HCT116 (cell line): ENCODE data around the gene ASB9. TPM values are rescaled to one million over a fixed set of nuclear protein-coding genes. Genes with fewer than 3 reads are reported as not detected.

Source experiments
- ATAC-seq: fragments of 200-7000 bp; cut with Tn5 transposase; 2 replicates; pipeline ENCODE4 v1.9.1; 2020; ENCODE audit warnings: mild to moderate bottlenecking, moderate library complexity
- BruUV-seq: library from RNA; stranded (reverse); fragments of 400-500 nt; replicated peaks from 2 replicates; lab custom pipeline; 2021; lab: Mats Ljungman, UMichigan
- CTCF ChIA-PET: fragments of 300-600 bp; sonication (Branson Sonifier 250); formaldehyde crosslinking; loops from one replicate; lab custom pipeline; 2021; ENCODE audit warnings: antibody characterized with exemption; lab: Charles Lee
- POLR2A ChIA-PET: fragments of 300-600, 350-600 bp; sonication (Branson Sonifier 250); formaldehyde crosslinking; loops from one replicate; lab custom pipeline; 2021; ENCODE audit warnings: antibody characterized with exemption; lab: Charles Lee
- RAD21 ChIA-PET, 2 experiments: fragments of 300-600 bp; sonication (Branson Sonifier 250); formaldehyde crosslinking; loops; one replicate each; lab custom pipeline; 2023; ENCODE audit warnings: low total read pairs in 2 of 2; ENCODE audit not compliant: uncharacterized antibody in 2 of 2, unreplicated experiment in 2 of 2, low non-redundant PET in 1 of 2; lab: Charles Lee
- DNase-seq: peaks from one replicate; pipeline ENCODE4 v3.0.0-alpha.2; 2010; ENCODE audit warnings: low read depth, low spot score
- H2AFZ ChIP-seq: fragments of 200-600 bp; shearing (Covaris generic), sonication (generic); 2 replicates; pipeline ENCODE4 v1.6.1; 2017; ENCODE audit warnings: low read depth, mixed run types, mixed read lengths, antibody characterized with exemption, low read length; ENCODE audit not compliant: poor library complexity, severe bottlenecking
- H3K27ac ChIP-seq: 2 replicates; pipeline ENCODE4 v1.5.1; 2012; ENCODE audit warnings: low read depth, low read length
- H3K27me3 ChIP-seq: fragments of 200-600 bp; sonication (generic); 2 replicates; pipeline ENCODE4 v1.6.1; 2016; ENCODE audit warnings: mixed run types, low read length, mixed read lengths; ENCODE audit not compliant: insufficient read depth
- H3K36me3 ChIP-seq, 2 experiments: fragments of 200-500 bp in 1 of 2; fragments of 200-600 bp in 1 of 2; sonication (Bioruptor generic) in 1 of 2; sonication (generic) in 1 of 2; 2 replicates each; pipeline versions ENCODE4 v1.5.1 to v1.6.1; 2014 to 2016; ENCODE audit warnings: low read length in 2 of 2, inconsistent platforms in 1 of 2, mixed read lengths in 1 of 2, mixed run types in 1 of 2; ENCODE audit not compliant: insufficient read depth in 2 of 2, control insufficient read depth in 1 of 2
- H3K4me1 ChIP-seq, 2 experiments: fragments of 200-600 bp in 1 of 2; sonication (generic) in 1 of 2; 2 replicates each; pipeline versions ENCODE4 v1.5.1 to v1.6.1; 2012 to 2017; ENCODE audit warnings: low read length in 2 of 2, inconsistent platforms in 1 of 2, mild to moderate bottlenecking in 1 of 2, mixed read lengths in 1 of 2, mixed run types in 1 of 2, moderate library complexity in 1 of 2; ENCODE audit not compliant: insufficient read depth in 2 of 2, control insufficient read depth in 1 of 2
- H3K4me2 ChIP-seq: fragments of 200-600 bp; sonication (generic); 2 replicates; pipeline ENCODE4 v1.6.1; 2017; ENCODE audit warnings: mixed run types, low read length, mixed read lengths
- H3K4me3 ChIP-seq, 2 experiments: fragments of 200-600 bp in 1 of 2; sonication (generic) in 1 of 2; replicated peaks in 1 of 2; 2 replicates each; pipeline ENCODE4 v1.5.1; 2011 to 2016; ENCODE audit warnings: low read length in 2 of 2, control low read depth in 1 of 2, low read depth in 1 of 2, mild to moderate bottlenecking in 1 of 2, mixed read lengths in 1 of 2, mixed run types in 1 of 2
- H3K79me2 ChIP-seq: fragments of 200-600 bp; sonication (generic); 2 replicates; pipeline ENCODE4 v1.6.1; 2017; ENCODE audit warnings: mild to moderate bottlenecking, mixed run types, low read length, moderate library complexity, mixed read lengths; ENCODE audit not compliant: insufficient read depth
- H3K9ac ChIP-seq: fragments of 200-600 bp; sonication (generic); 2 replicates; pipeline ENCODE4 v1.6.1; 2016; ENCODE audit warnings: low read length, mixed read lengths
- H3K9me2 ChIP-seq: fragments of 200-600 bp; sonication (generic), shearing (Covaris generic); 2 replicates; pipeline ENCODE4 v1.6.1; 2017; ENCODE audit warnings: mixed run types, mild to moderate bottlenecking, moderate library complexity; ENCODE audit not compliant: insufficient read depth
- H3K9me3 ChIP-seq, 2 experiments: fragments of 200-500 bp in 1 of 2; fragments of 200-600 bp in 1 of 2; sonication (Bioruptor generic) in 1 of 2; sonication (generic) in 1 of 2; 2 replicates each; pipeline ENCODE4 v1.6.1; 2014 to 2017; ENCODE audit warnings: low read length in 2 of 2, mixed read lengths in 2 of 2, inconsistent platforms in 1 of 2, low read depth in 1 of 2, mild to moderate bottlenecking in 1 of 2, mixed run types in 1 of 2, moderate library complexity in 1 of 2; ENCODE audit not compliant: control insufficient read depth in 1 of 2, insufficient read depth in 1 of 2
- H4K20me1 ChIP-seq: fragments of 200-600 bp; sonication (generic), shearing (Covaris generic); 2 replicates; pipeline ENCODE4 v1.6.1; 2017; ENCODE audit warnings: mixed run types, mild to moderate bottlenecking, moderate library complexity; ENCODE audit not compliant: insufficient read depth
- CBX3 ChIP-seq: IDR thresholded peaks from 2 replicates; pipeline ENCODE4 v1.6.1; 2012; ENCODE audit warnings: low read depth
- CTCF ChIP-seq, 3 experiments: fragments of 200-600 bp in 1 of 3; sonication (generic) in 1 of 3; IDR thresholded peaks in 2 of 3; conservative IDR thresholded peaks in 1 of 3; 2 replicates each; pipeline ENCODE4 v1.5.1; 2012 to 2017; ENCODE audit warnings: low read depth in 2 of 3, low read length in 2 of 3, antibody characterized with exemption in 1 of 3, borderline replicate concordance in 1 of 3, control low read depth in 1 of 3, mild to moderate bottlenecking in 1 of 3, mixed read lengths in 1 of 3, mixed run types in 1 of 3, moderate library complexity in 1 of 3; ENCODE audit not compliant: insufficient read depth in 1 of 3
- EGR1 ChIP-seq: IDR thresholded peaks from 2 replicates; pipeline ENCODE4 v1.6.1; 2012; ENCODE audit warnings: low read depth
- ELF1 ChIP-seq: IDR thresholded peaks from 2 replicates; pipeline ENCODE4 v1.6.1; 2012; ENCODE audit warnings: low read depth, borderline replicate concordance
- EZH2 ChIP-seq: fragments of 200-600 bp; sonication (generic); IDR thresholded peaks from 2 replicates; pipeline ENCODE4 v1.6.1; 2017; ENCODE audit warnings: antibody characterized with exemption, mixed run types
- JUND ChIP-seq: IDR thresholded peaks from 2 replicates; pipeline ENCODE4 v1.6.1; 2012
- POLR2A ChIP-seq: IDR thresholded peaks from 2 replicates; pipeline ENCODE4 v1.7.0; 2011; ENCODE audit warnings: borderline replicate concordance; ENCODE audit not compliant: insufficient read depth, insufficient read length; ENCODE audit errors: extremely low read depth
- POLR2AphosphoS5 ChIP-seq: IDR thresholded peaks from 2 replicates; pipeline ENCODE4 v1.6.1; 2011; ENCODE audit warnings: mild to moderate bottlenecking, low read depth, low read length, moderate library complexity
- YY1 ChIP-seq: IDR thresholded peaks from 2 replicates; pipeline ENCODE4 v1.6.1; 2011; ENCODE audit warnings: low read length, low read depth, moderate library complexity, mild to moderate bottlenecking; ENCODE audit not compliant: insufficient replicate concordance; ENCODE audit errors: extremely low read depth
- ZFX ChIP-seq: fragments of 450-650 bp; IDR thresholded peaks from 2 replicates; pipeline ENCODE4 v1.6.1; 2017
- intact Hi-C: fragments of 100-400 bp; cut with micrococcal nuclease; formaldehyde crosslinking; loops from 2 replicates; pipeline ENCODE4 v1.10.0; 2022
- total RNA-seq: library from RNA; stranded (reverse); gene quantifications from one replicate; pipeline ENCODE4 v1.2.1, GENCODE V29; 2021; ENCODE audit not compliant: unreplicated experiment
- TF ChIP-seq, protein P1 (sequence below): IDR thresholded peaks from 2 replicates; pipeline ENCODE4 v1.6.1; 2012; ENCODE audit warnings: low read depth

Gene ASB9
- total RNA-seq, 1 experiment from 2014 or later: 2.9 TPM

GRCh38 chrX:15298780-15299179 lies 28.9 kb upstream of the ASB9 start:
- TF ChIP-seq, protein P1, sequence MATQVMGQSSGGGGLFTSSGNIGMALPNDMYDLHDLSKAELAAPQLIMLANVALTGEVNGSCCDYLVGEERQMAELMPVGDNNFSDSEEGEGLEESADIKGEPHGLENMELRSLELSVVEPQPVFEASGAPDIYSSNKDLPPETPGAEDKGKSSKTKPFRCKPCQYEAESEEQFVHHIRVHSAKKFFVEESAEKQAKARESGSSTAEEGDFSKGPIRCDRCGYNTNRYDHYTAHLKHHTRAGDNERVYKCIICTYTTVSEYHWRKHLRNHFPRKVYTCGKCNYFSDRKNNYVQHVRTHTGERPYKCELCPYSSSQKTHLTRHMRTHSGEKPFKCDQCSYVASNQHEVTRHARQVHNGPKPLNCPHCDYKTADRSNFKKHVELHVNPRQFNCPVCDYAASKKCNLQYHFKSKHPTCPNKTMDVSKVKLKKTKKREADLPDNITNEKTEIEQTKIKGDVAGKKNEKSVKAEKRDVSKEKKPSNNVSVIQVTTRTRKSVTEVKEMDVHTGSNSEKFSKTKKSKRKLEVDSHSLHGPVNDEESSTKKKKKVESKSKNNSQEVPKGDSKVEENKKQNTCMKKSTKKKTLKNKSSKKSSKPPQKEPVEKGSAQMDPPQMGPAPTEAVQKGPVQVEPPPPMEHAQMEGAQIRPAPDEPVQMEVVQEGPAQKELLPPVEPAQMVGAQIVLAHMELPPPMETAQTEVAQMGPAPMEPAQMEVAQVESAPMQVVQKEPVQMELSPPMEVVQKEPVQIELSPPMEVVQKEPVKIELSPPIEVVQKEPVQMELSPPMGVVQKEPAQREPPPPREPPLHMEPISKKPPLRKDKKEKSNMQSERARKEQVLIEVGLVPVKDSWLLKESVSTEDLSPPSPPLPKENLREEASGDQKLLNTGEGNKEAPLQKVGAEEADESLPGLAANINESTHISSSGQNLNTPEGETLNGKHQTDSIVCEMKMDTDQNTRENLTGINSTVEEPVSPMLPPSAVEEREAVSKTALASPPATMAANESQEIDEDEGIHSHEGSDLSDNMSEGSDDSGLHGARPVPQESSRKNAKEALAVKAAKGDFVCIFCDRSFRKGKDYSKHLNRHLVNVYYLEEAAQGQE: no peak
- TF ChIP-seq CTCF (IDR thresholded peaks at IDR 0.05 in 2 of 3, conservative IDR thresholded peaks at IDR 0.05 in 1 of 3; ENCODE audit: borderline replicate concordance in 1 of 3, insufficient read depth in 1 of 3, low read depth in 2 of 3, low read length in 2 of 3) (no peak), POLR2A (no peak), YY1 (no peak), JUND (no peak), ELF1 (no peak), CBX3 (no peak), POLR2AphosphoS5 (no peak), ZFX (no peak), EGR1 (no peak), EZH2 (no peak)
- TF ChIP-seq, all 23 proteins: peak for 0
- Histone ChIP-seq H2AFZ (no peak overlapping the region), H3K9me3 (no peaks in the 10 kb centered on the region), H3K79me2 (no peaks in the 10 kb centered on the region), H3K27ac (no peak overlapping the region), H3K4me2 (no peak overlapping the region), H3K4me1 (no peaks in the 10 kb centered on the region), H3K4me3 (no peak overlapping the region), H4K20me1 (no peaks in the 10 kb centered on the region), H3K9me2 (no peaks in the 10 kb centered on the region), H3K36me3 (no peaks in the 10 kb centered on the region), H3K27me3 (no peaks in the 10 kb centered on the region), H3K9ac (no peak overlapping the region)
- RAD21 ChIA-PET: no interaction called here
- POLR2A ChIA-PET: no interaction called here
- intact Hi-C loops: no loop called here
- no peak for DNase-seq
- BruUV-seq: no TSS peak
- CTCF ChIA-PET: no interaction called here
- ATAC-seq: no peak
